HG02981 (cell line): ENCODE data around the gene NIP7.
"Not testable (repeated sequence)": the region's sequence is repeated elsewhere in the genome, so short reads cannot be mapped to it uniquely, and the experiment has no call there.

Experiments
- ATAC-seq: cut with Tn5 transposase; IDR thresholded peaks from one replicate; pipeline ENCODE4 v1.9.1; 2021; ENCODE audit warnings: mild to moderate bottlenecking, moderate library complexity; ENCODE audit not compliant: unreplicated experiment

NIP7 gene

DNA sequence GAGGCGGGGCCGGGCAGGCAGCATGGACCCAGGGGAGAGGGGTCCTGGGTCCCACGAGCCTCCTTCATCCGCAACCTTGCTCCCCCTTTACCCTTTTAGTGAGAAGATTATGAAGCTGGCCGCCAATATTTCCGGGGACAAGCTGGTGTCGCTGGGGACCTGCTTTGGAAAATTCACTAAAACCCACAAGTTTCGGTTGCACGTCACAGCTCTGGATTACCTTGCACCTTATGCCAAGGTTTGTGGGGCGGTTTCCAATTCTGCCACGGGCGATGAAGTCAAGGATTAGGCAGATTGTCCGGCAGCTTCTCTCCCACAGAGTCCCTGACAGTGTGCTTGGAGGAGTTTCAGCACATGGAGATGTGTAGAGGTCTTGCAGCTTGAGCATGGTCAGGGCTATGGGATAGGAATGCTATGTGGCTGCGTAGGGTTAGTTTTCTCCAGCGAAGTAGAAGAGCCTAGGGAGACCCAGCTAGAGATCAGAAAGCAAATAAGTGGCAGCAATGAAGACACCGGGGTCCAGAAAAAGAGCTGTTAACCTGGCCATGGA is 598 bp downstream of the NIP7 start:
- ATAC-seq = no peak

DNA sequence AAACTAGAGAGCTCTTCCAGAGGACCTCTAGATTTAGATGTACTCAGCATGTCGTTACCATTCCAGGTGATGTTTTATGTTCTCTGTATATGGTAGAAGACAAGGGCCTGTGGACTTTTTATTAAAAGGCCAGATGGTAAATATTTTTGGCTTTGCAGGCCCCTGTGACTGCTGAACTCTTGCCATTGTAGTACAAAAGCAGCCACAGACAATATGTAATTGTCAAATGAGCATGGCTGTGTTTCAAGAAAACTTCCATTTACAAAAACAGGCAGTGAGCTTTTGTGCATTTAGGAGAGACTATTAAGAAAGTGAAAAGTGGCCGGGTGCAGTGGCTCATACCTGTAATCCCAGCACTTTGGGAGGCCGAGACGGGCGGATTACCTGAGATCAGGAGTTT is 4.6 kb downstream of the NIP7 start:
- no peak for ATAC-seq

DNA sequence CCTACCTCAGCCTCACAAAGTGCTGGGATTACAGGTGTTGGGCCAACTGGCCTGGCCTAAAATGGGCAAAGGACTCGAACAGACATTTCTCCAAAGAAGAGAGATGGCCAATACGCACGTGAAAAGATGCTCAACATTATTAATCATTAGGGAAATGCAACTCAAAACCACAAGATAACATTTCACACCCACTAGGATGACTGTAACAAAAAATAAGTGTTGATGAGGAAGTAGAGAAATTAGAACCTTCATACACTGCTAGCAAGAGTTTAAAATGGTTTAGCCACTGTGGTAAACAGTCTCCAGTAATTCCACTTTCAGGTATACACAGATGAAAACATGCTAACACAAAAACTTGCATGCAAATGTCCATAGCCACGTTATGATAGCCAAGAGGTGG is 6.4 kb downstream of the NIP7 start:
- no peak for ATAC-seq

DNA sequence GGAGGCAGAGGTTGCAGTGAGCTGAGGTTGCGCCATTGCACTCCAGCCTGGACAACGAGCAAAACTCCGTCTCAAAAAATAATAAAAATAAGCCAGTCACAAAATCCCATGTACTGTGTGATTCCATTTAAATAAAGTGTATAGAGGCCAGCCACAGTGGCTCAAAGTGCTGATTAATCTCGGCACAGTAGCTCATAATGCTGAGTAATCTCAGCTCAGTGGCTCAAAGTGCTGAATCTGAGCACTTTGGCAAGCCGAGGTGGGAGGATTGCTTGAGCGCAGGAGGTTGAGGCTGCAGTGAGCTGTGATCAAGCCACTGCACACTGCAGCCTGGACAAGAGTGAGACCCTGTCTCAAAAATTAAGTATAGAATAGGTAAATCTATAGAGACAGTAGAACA is 7.1 kb downstream of the NIP7 start:
- ATAC-seq = no peak

DNA sequence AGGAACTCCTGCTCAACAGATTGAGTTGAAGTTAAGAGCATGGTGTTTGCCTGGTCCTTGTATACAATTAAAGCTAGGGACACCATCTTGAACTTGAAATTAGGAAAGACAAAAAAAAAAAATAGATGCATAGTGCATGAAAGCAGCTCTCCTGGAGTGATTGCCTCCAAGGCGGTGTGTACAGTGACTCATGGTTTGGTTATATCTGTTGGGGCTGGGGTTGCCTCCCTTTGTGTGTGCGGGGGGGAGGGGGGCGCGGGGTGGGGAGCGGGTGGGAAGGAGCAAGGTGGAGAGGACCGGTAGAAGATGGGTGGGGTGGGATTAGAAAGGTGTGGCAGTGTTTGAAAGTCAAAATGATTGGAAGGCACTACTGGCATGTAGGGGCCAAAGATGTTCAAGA is 8.7 kb downstream of the NIP7 start:
- ATAC-seq = no peak

DNA sequence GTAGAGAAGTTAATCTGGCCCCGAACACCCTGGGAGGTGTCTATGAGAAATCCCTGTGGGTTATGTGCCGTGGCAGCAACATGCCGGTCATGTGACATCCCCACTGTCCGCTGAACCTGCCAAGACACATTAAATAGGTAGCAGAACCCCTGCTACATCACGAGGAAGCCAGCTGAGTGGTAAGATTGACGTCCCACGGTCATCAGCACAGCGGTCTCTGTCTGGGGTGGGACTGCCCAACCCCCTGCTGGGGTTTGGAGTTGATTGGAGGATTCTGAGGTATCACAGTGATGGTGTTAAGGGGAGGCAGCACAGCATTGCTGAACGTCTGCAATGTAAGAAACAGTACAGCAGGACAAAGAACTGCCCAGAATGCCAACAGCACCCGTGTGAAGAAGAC is 10.0 kb downstream of the NIP7 start:
- no peak for ATAC-seq

DNA sequence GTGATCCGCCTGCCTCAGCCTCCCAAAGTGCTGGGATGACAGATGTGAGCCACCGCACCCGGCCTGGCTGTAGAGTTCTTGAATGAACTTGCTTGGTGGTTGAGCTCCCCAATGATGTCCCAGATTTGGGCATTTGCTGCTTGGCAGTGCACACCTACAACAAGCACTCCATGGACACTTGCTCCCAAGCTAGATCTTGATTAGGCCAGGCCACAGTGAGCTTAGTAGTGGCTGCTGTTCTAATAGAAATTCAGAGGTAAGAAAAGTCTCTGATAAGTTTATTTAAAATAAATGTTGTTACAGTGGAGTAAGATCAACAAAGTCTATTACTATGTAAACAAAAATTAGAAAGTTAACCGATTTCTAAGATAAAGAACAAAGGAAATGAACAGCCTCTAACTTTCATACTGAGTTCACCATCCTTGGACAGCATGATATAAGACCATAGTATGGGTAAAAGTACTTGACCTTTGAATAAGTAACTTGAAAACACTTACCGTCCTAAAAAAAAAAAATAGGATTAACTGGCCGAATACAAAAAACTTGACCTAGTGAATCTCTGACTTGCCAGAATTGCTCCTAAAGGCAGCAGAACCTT is 11.1 kb downstream of the NIP7 start:
- no peak for ATAC-seq

DNA sequence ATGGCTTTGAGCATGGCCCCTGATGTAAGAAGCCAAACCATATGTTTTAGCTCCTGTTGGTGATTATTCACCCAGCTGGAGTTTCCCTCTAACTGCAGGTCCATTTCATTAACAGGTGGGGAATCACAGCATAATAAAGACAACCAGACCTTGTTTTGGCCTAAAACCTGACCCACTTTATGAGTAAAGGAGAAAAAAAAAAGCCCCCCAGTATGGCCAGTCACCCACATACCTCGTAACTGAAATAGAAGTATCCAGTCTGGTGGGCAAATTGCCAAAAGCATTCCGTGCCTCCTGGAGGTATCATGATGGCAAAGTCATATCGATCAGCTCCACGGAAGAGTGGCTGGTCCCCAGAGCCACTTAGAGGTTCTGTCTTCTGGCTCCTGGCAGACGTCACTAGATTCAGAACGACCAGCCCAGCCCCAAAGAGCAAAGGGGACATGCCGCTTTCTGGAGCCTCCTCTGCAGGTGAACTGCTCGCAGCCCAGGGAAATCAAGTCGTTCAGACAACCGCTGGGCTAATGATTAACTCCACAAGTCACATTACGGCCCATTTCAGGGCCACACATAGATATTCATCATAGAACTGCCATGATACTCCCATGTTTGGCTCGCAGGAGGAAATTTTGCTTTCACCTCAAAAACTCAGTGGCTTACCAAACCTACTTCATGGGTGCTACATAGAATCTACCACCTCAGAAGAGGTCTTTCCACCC is 11.9 kb downstream of the NIP7 start, which contains the start of gene TMED6:
TSS of gene TMED6 (minus strand) at position 478 of the 719 bp plus-strand sequence. CDS start at position 445, 33 bp downstream.
- ATAC-seq = no peak

DNA sequence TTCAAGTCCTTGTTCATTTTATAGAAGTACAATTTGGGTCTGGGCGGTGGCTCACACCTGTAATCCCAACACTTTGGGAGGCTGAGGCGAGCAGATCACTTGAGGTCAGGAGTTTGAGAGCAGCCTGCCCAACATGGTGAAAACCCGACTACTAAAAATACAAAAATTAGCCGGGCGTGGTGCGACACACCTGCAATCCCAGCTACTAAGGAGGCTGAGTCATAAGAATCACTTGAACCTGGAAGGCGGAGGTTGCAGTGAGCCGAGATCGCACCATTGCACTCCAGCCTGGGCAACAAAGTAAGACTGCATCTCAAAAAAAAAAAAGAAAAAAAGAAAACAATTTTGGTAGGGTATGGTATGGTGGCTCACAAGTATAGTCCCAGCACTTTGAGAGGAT is 20.5 kb downstream of the NIP7 start:
- ATAC-seq = not testable (repeated sequence)

DNA sequence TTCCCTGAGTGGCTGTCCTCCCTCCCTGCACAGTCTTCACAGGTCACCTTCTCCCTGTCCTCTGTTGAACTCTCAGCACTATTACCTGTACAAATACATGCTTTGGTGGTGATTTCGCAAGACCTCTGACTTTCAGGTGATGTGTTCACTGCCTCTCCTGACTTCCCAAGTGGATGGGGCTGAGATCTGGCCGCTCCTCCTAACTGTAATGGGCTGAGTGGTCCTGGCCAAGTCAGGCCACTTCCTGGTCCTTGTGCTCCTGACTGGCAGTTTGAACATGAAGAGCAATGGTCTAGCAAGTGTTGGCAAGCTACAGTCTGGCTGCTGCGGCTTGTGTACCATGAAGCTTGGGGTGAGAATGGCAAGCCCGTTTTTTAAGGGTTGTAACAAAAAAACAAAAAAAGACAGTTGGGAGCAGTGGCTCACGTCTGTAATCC is 23.7 kb downstream of the NIP7 start:
- ATAC-seq = no peak

DNA sequence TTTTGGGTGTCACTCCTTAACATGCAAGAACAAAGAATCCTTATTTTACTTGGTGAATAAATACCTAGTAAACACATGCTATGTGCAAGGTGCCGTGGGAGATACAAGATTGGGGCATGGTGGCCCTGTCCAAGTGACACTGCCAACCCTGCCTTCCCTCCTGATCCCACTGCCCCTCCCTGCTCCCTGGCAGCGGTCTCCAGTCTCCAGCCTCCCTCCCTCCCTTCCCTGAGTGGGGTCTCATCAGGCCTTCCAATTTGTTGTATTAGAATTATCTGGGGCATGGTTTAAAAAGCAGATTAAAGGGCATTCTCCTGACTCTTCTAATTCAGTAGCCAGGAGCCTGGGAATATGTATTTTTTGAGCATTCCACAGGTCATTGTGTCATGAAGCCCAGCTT is 24.5 kb downstream of the NIP7 start:
- no peak for ATAC-seq

DNA sequence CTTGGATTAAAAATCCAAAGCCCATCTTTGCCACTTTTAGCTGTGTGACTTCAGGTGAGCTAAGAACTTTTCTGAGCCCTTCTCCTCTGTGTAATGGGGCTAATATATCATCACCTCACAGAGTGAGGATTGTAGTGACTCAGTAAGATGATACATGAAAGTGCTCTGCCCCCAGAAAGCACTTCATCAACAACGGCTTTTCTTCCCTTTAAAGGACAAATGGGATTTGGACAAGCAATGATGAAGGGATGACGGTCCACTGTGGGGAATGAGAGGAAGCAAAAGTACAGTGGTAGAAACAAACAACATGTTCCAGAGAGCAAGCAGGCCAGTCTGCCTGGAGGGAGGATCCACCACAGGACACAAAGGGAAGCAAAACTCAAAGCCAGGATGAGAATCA is 26.3 kb downstream of the NIP7 start:
- no peak for ATAC-seq

DNA sequence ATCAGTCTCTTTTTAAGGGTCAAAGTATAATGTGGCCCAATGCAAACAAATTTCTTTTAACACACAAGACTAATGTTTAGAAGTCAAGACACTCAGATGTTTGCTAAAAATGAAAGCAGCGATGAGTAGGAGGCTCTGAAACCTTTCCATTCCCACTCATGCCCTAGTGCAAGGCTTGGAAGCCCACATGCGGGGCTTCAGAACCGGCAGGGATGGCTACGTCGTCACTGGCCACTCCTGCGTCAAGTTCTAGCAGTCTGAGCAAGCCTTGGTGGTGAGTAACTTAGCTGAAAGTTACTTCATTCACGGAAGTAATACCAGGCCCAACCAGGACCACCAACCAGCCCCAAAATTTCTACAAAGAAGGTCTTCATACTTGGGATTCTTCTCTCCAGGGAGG is 26.9 kb downstream of the NIP7 start:
- no peak for ATAC-seq

DNA sequence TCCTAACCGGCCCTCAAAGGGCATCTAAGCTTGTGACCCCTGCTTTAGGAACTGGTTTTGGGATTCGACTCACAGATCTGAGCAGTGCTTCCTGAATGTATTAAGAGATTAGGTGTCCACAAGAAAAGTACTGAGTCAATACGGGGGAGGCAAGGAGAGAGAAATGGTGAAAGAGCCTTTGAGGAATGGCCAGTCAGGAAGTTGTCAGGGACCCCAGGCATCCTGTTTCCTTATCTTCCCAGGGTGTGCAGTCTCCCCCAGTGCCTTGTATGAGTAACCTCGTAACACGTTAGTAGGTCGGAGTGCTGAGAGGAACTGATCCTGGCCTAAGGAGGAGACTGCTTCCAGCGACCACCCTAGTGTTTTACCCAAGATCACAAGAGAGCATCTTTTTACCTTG is 28.4 kb downstream of the NIP7 start:
- no peak for ATAC-seq

DNA sequence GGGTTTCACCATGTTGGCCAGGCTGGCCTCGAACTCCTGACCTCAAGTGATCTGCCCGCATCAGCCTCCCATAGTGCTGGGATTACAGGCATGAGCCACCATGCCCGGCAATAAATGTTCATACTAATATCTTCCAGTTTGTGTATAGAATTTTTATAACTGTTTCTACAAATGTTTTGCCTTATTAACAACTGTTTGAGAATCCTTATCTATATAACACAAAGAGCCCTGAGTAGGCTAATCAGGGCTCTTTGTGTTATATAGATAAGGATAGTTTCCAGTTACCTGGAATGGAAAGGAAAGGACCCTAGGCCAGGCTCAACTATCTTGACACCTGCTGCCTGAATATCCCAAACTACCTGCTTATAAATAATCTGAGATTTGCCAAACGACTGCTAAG is 29.3 kb downstream of the NIP7 start:
- ATAC-seq = no peak

DNA sequence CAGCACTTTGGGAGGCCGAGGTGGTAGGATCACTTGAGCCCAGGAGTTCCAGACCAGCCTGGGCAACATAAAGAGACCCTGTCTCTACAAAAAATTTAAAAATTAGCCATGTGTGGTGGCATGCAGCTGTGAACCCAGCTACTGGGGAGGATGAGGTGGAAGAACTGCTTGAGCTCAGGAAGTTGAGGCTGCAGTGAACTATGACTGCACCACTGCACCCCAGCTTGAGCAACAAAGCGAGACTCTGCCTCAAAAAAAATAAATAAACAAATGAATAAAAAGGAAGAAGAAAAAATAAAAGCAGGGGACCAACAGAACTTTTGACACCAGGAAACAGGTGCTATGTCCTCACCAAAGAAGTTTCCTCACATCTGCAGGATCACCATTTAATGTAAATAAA is 32.0 kb downstream of the NIP7 start:
- ATAC-seq = no peak

DNA sequence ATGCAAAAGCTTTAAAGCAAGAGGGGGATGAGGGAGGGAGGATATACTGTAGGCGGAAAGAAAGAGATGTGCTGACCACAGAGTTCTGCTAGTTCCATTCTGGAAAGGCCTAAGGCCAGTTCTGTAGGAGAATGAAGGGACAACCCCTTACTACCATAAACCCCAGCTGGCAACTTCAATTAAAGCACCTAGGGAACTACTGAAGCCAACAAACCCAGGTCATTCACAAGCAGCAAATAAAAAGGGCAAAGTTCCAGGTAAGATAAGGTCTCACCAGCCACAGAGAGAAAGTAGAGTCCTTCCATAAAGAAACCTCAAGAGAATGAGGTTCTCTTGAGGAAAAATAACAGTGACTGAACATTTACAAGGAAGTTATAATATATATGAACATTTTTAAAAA is 33.4 kb downstream of the NIP7 start:
- ATAC-seq = no peak

DNA sequence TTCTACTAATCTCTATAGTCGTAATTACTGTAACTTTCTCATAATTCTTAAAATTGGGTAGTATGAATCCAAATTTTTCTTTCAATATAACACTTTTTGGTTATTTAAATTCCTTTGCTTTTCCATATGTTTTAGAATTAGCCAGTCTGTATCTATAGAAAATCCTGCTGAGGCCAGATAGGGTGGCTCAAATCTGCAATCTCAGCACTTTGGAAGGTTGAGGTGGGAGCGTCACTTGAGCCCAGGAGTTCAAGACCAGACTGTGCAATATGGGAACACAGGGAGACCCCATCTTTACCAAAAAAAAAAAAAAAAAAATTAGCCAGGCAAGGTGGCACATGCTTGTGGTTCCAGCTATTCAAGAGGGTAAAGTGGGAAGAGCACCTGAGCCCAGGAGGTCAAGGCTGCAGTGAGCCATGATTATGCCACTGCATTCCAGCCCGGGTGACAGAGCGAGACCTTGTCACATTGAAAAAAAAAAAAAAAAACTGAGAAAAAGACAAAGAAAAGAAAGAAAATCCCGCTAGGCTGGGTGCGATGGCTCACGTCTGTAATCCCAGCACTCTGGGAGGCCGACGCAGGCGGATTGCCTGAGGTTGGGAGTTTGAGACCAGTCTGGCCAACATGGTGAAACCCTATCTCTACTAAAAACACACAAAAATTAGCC is 37.0 kb downstream of the NIP7 start:
- ATAC-seq = no peak

DNA sequence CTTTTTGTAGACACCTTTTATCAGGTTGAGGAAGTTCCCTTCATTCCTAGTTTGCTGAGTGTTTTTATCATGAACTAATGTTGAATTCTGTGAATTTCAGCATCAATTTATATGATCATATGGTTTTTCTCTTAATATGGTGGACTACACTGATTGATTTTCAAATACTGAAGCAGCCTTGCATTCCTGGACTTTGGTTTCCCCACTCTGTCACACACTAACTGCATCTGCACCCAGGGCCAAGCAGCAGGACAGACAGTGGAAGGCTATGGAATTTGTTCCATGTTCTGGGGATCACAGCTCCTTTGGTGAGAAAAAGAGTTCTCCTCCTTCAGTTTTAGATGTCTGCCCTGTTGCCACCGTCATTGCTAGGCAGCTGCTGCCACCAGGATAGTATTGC is 38.5 kb downstream of the NIP7 start:
- ATAC-seq = no peak

DNA sequence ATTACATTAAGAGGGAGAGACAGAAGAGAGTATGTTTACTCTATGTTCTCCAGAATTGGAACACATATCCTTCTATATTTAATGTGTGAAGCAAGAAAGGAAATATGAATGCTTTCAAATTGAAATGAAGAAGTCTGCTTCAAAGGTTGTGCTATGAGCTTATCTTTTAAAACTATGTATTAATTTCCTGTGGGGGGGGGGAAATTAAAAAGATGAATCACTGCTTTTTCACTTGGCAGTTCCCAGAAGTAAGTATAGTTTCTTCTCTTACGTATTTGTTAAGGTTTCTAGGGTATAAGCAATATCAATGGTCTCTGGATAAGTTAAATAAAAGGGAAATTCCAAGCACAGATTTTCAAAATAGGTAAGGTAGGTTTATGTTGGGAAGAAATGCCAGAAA is 39.2 kb downstream of the NIP7 start:
- no peak for ATAC-seq

DNA sequence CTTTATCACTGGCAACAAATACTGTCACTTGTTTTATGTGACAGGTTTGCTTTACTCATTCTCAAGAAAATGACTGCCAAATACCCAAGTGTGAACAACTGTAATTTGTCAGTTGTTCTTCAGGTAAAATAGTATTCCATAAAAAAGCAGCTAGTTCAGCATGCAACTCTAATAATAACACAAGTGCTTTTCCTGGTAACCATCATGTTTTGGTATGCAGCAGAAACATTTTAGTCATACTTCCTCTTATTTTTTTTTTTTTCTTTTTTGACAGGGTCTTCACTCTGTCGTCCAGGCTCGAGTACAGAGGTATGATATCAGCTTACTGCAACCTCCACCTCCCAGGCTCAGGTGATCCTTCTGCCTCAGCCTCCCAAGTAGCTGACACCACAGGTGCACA is 41.7 kb downstream of the NIP7 start:
- no peak for ATAC-seq

DNA sequence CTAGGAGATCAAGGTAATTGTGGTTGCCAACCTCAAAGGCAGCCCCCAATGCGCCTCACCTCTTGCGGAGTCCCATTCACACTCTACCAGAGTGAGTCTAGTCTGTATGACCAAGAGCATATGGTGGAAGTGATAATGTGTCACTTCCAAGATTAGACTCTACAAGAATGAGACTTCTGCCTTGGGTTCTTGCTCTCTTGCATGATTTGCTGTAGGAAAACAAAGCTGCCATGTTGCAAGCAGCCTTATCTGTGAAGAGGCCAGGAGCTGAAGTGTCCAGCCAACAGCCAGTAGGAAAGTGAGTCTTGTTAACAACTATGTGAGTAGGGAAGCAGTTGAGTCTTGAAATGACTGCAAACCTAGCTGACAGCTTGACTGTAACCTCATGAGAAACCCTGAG is 42.8 kb downstream of the NIP7 start:
- no peak for ATAC-seq
